GM12864 (cell line): ENCODE results near the gene FMNL2.

ENCODE experiments used
- DNase-seq: peaks from one replicate; pipeline ENCODE4 v3.0.0-alpha.2; 2011; ENCODE audit warnings: low read depth
- H3K4me3 ChIP-seq: 2 replicates; pipeline ENCODE4 v1.5.1; 2011; ENCODE audit warnings: mild to moderate bottlenecking, low read depth, low read length, control low read depth
- CTCF ChIP-seq: IDR thresholded peaks from 2 replicates; pipeline ENCODE4 v1.5.1; 2011; ENCODE audit warnings: low read depth, mild to moderate bottlenecking, moderate library complexity, low read length, control low read depth, inconsistent platforms; ENCODE audit errors: missing control alignments

FMNL2 gene

GRCh38 chr2:152594792-152595191, 259.8 kb downstream of the FMNL2 start:
- H3K4me3 ChIP-seq, result no peak overlapping the region
- DNase-seq, result no peak
- no peak for TF ChIP-seq CTCF

DNA sequence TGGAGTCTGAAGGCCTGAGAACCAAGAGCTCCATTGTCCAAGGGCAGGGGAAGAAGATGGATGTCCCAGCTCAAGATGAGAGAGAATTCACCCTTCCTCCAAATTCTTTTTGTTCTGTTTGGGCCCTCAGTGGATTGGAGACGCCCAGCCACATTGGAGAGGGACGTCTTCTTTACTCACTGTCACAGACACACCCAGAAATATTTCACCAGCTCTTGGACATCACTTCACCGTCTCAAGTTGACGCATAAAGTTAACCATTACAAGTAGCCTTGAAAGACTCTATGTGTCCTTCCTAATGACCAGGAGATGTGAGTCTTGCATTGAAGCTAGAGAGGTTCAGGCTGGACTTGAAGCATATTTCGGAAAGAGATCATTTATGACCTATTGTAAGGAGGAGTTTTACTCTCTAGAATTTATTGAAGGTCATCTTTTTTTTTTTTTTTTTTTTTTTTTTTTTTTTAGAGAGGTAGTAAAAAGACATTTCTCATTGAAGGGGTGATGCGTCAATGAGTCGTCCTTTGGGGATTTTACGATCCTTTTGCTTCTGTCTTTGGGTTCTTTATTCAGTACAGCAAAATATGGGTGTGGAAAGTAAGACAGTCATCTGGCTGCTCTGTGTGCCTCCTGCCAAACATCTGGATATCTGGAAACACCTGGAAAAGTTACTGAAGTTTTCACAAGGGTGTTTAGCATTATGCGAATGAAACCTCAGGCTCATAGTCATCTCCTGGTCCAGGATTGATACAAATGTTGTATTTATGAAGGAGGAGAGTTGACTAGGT, 264.2 kb downstream of the FMNL2 start:
- TF ChIP-seq CTCF, result no peak
- no peak overlapping the region for H3K4me3 ChIP-seq
- DNase-seq, result no peak

DNA sequence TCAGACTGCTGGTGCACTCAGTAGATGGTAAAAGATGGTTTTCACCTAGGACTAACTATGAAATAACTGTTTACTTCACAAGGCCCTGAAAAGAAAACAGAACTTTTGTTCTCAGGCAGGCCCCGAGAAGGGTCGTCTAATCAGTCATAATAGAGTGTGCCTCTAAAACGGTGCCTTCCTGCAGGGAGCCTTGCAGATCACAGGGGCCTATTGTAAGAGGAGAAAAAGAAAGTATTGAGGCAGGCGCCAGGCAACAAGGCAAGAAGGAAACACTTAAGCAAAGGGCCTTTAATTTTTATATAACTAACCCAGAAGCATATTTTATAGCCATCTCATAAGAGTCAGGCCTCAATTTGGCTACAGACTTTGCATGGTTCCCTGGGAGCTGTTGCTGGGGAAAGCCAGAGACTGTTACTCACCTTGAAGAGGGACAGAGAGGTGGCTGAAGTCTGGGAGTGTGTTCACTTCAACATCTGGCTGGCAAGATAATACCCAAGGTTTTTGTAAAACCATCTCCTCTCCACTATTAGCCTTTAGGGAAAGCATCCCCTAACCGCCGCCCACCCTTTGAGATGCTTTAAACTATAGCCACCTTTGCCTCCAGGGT, 265.2 kb downstream of the FMNL2 start:
- no peak for TF ChIP-seq CTCF
- H3K4me3 ChIP-seq, result no peak overlapping the region

DNA sequence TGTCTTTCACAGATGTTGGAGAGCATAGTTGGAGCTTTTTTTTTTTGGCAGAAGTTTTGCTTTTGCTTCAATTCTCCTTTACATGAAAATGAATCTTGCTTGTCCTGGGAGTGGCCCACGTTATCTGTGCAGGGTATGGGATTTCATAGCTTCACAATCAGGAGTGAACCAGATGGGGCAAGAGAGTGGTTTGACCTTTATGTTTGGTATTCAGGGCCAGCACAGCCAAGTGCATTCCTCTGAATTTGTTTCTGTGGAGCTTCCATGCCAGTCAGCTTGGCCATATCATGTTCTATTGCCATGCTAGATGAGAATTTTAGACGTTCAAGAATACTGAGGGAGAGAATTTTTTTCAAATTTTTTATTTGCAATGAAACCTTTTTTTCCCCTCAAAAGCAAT, 265.7 kb downstream of the FMNL2 start:
- H3K4me3 ChIP-seq, result no peak overlapping the region
- no peak for TF ChIP-seq CTCF
- DNase-seq, result no peak

More for the DNA sequence above, 265.2 kb downstream of the FMNL2 start:
- DNase-seq, result no peak

DNA sequence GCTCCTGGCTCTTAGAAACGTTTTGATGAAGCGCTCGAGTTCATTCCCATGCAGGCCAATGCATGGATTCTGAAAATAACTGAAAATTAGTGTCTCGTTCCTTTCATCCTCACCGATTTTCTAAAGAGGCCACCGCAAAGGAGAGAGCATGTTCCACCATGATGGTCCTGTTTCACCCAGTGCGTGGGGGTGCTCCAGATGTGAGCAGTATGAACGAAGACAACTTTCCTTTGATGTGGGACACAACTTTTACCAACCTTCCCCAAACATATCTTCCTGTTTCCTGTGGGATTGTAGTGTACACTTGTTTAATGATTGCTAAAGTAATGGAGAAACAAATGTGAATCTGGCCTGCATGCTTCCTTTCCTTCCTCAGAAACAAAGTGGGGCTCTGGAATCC, 267.8 kb downstream of the FMNL2 start:
- DNase-seq, result no peak
- TF ChIP-seq CTCF, result no peak
- no peak overlapping the region for H3K4me3 ChIP-seq

- TF ChIP-seq CTCF, result no peak
- H3K4me3 ChIP-seq, result no peak overlapping the region
- DNase-seq, result no peak
Measured at GRCh38 chr2:152603166-152603565, 268.2 kb downstream of the FMNL2 start.

DNA sequence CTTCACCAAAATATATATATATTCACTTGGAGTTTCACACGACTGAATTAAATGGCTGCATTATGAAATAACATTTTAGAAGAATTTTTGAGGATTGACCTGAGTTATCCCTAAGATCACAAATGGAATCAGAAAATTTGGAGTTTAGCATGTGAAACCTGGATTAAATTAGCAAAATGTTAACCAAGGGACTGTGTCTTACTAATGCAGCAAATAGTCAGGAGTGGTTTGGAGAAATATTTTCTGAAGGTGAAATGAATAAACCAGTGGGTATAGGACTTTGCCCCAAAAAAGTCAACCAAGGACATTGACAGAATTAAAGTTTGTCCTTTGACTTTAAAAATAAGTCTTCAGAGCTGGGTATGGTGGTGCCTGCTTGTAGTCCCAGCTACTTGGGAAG, 271.1 kb downstream of the FMNL2 start:
- H3K4me3 ChIP-seq, result no peak overlapping the region
- TF ChIP-seq CTCF, result no peak
- DNase-seq, result no peak
